Stimulated activated CD8-positive, alpha-beta memory T cell treated with anti-CD3 and anti-CD28 coated beads, Interleukin-4, amount 100 ng/mL, for 4 hours (primary cell): ENCODE measurements around the gene RYR3.

ENCODE experiments used
- DNase-seq, 2 donors: peaks; one replicate each; pipeline ENCODE4 v3.0.0-alpha.2; 2020; ENCODE audit warnings: low read depth in 2 of 2, low spot score in 1 of 2

Gene RYR3

GRCh38 chr15:33317896-33318295 lies 7.1 kb downstream of the RYR3 start:
- no peak for DNase-seq

DNA sequence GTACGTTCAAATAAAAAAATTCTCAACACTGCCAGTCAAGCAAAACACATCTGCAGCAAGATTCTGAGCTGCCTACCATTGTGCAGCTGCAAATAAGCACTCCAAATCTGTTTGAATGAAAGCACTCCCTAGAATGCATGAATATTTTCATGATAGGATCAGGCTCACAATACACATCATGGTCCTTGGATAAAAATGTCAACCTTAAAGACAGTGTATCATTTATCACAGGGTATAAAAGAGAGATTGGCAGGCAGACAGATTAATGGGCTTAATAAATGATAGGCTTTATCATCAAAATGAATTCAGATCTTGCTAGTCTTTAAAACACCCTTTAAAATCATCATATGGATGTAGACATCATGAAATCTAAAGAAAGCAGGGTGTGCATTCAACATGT lies 9.2 kb downstream of the RYR3 start:
- DNase-seq = no peak

- DNase-seq = no peak
Observed at GRCh38 chr15:33322091-33322490, 11.3 kb downstream of the RYR3 start.

DNA sequence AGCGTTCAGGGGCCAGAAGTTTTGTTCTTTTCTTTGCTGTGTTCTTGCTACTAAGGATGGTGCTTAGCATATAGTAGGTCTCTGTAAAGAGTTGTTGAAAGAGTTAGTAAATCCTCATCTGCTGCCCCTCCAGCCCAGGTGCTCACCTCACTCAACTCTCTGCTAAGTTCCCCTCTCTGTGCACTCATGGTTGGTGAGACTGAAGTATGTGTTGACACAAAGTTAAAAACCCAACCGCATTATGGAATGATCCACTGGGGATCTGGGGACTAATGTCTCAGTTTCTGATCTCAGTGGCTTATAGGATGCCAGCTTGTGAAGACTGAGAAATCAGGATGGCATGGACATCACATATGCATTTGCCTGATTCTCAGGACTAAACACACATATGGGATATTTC lies 13.8 kb downstream of the RYR3 start:
- no peak for DNase-seq

GRCh38 chr15:33326908-33327307 lies 16.1 kb downstream of the RYR3 start:
- DNase-seq = no peak

GRCh38 chr15:33328106-33328505 lies 17.3 kb downstream of the RYR3 start:
- DNase-seq = no peak

DNA sequence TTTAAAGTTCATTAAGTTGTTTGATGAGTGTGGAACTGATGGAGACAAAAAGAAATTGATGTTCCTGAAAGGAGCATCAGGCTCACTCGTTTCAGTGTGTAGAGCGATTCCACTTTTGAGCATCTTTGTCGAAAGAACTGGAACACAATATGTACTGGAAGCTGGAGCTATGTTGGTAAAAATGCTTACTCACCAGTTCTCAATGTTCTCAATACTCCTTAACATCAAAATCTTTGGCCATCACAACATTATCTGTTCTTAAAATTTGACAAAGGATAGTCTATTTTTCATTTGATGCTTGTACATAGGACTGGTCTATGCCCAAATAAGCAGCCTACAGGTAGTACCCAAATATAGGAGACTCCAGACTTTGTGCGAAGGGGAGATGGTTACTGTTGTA lies 18.7 kb downstream of the RYR3 start:
- DNase-seq = no peak

DNA sequence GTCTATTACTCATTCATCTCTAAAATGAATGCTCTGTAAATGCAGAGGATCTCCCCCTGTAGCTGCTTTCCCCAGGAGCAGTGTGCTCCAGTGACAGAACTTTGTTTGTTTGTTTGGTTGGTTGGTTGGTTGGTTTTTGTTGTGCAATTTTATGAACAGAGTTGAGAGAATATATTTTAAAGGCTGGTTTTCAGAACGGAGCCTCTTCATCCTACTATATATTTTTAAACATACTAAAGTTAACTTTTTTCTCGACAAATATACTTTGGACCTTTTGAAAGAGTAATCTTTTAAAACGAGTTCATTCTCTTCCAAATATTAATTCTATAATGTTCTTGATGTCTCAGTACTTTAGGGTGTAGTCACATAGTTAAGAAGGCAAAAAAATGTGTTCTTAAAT lies 20.2 kb downstream of the RYR3 start:
- no peak for DNase-seq

- DNase-seq = no peak
Observed at GRCh38 chr15:33341953-33342352, 31.2 kb downstream of the RYR3 start.

GRCh38 chr15:33343275-33343674 lies 32.5 kb downstream of the RYR3 start:
- no peak for DNase-seq

DNA sequence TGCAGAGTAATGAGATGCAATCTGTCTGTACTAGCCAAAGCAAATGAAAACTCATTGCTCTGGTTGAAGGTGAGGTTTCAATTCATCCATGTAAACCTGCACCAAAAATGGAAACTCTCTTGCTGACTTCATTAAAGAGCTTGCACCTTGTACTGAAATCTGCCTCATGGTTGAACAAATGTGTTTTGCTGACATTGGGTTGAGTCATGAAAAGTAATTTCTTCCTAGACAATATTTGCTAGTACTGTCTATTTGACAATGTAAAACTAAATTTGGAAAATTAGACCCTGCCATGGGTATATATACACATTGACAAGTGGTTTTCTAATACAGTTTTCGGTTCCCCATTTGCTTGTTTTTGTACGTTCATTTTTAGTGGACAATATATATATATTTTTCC lies 33.3 kb downstream of the RYR3 start:
- no peak for DNase-seq

- no peak for DNase-seq
Observed at GRCh38 chr15:33344530-33344929, 33.8 kb downstream of the RYR3 start.

GRCh38 chr15:33354411-33354810 lies 43.6 kb downstream of the RYR3 start:
- no peak for DNase-seq

GRCh38 chr15:33357845-33358244 lies 47.1 kb downstream of the RYR3 start:
- DNase-seq = no peak

- DNase-seq = no peak
Observed at GRCh38 chr15:33358306-33358705, 47.5 kb downstream of the RYR3 start.

GRCh38 chr15:33360886-33361285 lies 50.1 kb downstream of the RYR3 start:
- no peak for DNase-seq

- no peak for DNase-seq
Observed at GRCh38 chr15:33369941-33370622, 59.3 kb downstream of the RYR3 start.

GRCh38 chr15:33370623-33371020 lies 59.9 kb downstream of the RYR3 start:
- no peak for DNase-seq

GRCh38 chr15:33371159-33371558 lies 60.4 kb downstream of the RYR3 start:
- no peak for DNase-seq

GRCh38 chr15:33374226-33374914 lies 63.6 kb downstream of the RYR3 start:
- no peak for DNase-seq

DNA sequence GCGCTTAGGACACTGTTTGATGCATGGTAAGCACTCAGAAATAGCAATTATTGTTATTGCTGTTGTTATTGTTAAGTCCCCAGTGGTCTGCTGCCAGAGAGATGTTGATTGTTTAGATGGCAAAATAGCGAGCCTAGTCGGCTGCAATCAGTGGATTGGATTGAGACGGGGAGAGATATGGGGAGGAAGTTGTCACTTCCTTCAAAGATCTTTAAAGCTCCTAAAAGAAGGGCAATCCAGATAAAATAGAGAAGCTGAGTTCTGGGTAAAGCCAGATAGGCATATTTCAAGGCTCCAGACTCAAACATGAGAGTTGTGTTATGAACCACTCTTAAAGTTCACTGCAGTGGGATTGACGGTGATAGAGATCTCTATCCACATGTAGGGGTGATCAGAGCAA lies 64.5 kb downstream of the RYR3 start:
- no peak for DNase-seq

DNA sequence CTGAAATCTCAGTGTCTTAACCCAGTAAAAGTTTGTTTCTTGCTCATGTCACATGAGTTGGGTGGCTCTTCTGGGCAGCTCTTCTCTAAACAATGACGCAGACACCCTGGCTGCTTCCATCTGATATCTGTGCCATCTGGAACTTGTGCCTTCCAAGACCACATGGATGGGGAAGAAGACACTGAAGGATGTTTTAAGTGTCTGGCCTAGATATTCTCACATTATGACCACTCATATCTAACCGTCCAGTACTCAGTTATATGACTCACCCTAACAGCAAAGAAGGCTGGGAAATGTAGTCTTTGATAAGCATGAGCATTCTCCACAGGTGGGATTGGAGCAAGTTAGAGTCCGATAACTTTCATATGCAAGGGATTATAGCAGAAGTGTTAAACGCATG lies 66.4 kb downstream of the RYR3 start:
- no peak for DNase-seq

DNA sequence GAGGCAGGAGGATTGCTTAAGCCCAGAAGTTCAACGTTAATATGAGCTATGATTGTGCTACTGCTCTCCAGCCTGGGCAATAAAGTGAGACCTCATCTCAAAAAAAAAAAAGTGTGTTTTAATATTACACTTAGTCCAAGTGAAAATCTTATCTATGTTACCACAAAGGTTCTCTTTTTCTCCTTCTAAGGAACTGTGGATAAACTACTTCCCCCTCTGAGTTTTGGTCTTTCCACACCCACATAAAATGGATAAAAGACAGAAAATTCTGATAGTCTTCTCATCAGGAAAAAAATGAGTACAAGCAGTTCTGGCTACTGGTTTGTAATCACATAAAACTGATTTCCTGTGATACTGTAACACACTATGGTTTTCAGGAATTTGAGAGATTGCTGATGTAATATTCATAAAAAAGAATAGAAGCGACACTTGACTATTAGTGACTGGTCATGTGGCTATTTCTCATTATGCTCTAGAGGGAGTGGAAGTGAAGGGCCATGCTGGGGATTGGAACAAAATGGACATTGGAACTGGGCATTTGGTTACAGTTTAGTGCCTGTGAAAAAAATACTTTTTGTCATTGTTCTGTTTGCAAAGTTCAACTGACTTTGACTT lies 68.2 kb downstream of the RYR3 start:
- no peak for DNase-seq
